Adipocyte (in vitro differentiated cells): Measurements from ENCODE around the gene IL6R.
"Not testable (repeated sequence)": the region's sequence is repeated elsewhere in the genome, so short reads cannot be mapped to it uniquely, and the experiment has no call there.

Experiments
- DNase-seq: peaks from one replicate; pipeline ENCODE4 v3.0.0-alpha.2; 2015; ENCODE audit warnings: low read depth
- H3K27me3 ChIP-seq: replicated peaks from 2 replicates; pipeline ENCODE4 v1.7.0; 2013; ENCODE audit warnings: mild to moderate bottlenecking, low read length, moderate library complexity; ENCODE audit not compliant: control insufficient read depth, insufficient read depth
- H3K36me3 ChIP-seq: 2 replicates; pipeline ENCODE4 v1.7.0; 2013; ENCODE audit warnings: low read length, mild to moderate bottlenecking, moderate library complexity; ENCODE audit not compliant: control insufficient read depth, insufficient read depth, severe bottlenecking
- H3K4me1 ChIP-seq: 2 replicates; pipeline ENCODE4 v1.7.0; 2013; ENCODE audit warnings: mild to moderate bottlenecking, low read length, moderate library complexity; ENCODE audit not compliant: control insufficient read depth, insufficient read depth
- H3K4me3 ChIP-seq: 2 replicates; pipeline ENCODE4 v1.7.0; 2013; ENCODE audit warnings: mild to moderate bottlenecking, low read length, moderate library complexity
- H3K9ac ChIP-seq: 2 replicates; pipeline ENCODE4 v1.7.0; 2013; ENCODE audit warnings: mild to moderate bottlenecking, low read length, moderate library complexity
- H3K9me3 ChIP-seq: 2 replicates; pipeline ENCODE4 v1.7.0; 2013; ENCODE audit warnings: mild to moderate bottlenecking, low read length, moderate library complexity; ENCODE audit not compliant: control insufficient read depth

IL6R gene

DNA sequence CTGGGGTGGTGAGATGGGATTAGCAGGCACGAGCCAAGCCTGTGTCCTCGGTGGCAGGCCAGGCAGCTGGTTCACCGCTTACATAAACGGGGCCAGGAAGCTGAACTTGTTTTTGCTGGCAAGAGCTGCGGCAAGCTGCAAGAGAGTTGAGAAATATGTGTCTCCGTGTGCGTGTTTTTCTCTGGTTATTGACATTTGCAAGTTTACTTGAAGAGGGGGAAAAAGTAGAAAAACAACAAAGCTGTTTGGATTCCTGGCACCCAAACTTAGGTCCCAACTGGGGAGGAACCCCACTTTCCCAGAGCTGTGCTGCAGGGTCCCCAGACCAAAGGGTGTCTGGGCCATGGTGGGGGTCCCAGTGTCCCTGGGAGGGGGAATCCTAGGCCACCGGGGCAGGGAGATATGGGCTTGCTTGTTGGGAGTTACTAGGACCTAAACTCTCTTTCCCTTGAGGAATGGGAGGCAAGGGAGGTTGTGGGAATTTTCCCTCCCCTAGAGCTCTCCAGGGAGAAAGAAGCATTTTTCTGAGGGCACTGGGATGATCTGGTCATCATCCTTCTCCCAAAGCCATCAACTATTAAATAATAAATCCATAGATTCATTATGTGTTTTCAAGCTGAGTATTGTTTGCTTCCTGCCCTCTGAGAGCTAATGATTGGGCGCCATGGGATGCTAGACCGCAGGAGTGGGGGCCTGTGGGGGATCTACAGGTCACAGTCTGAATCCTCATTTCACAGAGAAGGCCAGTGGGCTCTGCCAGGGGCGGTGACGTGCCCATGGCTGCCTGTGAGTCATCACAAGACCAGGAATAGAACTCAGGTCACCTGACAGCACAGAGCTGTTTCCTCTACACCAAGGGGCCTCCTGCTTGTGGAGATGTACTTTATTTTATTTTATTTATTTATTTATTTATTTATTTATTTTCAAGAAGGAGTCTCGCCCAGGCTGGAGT is 14.8 kb downstream of the IL6R start:
- Histone ChIP-seq H3K4me3 (peak overlapping the region; percentile 62), H3K27me3 (no peaks in the 10 kb centered on the region), H3K9ac (peak overlapping the region; percentile 81), H3K36me3 (no peaks in the 10 kb centered on the region), H3K4me1 (peaks cover 60% of the 10 kb centered on the region), H3K9me3 (no peaks in the 10 kb centered on the region)
- peak; percentile 91 for DNase-seq

GRCh38 chr1:154420961-154421924 is 16.1 kb downstream of the IL6R start:
- no peak for DNase-seq
- Histone ChIP-seq H3K9me3 (no peaks in the 10 kb centered on the region), H3K4me1 (peaks cover 59% of the 10 kb centered on the region), H3K9ac (no peak overlapping the region), H3K4me3 (no peak overlapping the region), H3K27me3 (no peaks in the 10 kb centered on the region), H3K36me3 (no peaks in the 10 kb centered on the region)

DNA sequence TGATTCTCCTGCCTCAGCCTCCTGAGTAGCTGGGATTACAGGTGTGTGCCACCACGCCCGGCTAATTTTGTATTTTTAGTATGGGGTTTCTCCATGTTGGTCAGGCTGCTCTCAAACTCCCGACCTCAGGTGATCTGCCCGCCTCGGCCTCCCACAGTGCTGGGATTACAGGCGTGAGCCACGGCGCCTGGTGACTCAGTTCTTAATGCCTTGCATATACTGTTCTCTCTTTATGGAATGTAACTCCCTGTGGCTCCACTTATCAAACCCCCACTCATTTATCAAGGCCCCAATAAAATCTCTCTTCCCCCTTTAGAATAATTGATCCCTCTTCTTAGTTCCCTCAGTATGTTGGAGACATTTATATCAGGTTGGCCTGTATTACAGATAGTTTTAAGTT is 16.9 kb downstream of the IL6R start:
- H3K36me3 ChIP-seq, H3K4me3 ChIP-seq, DNase-seq, H3K9me3 ChIP-seq, H3K27me3 ChIP-seq, H3K9ac ChIP-seq: not testable (repeated sequence)
- H3K4me1 ChIP-seq, result peaks cover 59% of the 10 kb centered on the region

GRCh38 chr1:154422521-154422920 is 17.4 kb downstream of the IL6R start:
- Histone ChIP-seq H3K4me1 (peaks cover 62% of the 10 kb centered on the region), H3K9ac (peak overlapping the region; percentile 16), H3K4me3 (no peak overlapping the region), H3K9me3 (no peaks in the 10 kb centered on the region), H3K36me3 (no peaks in the 10 kb centered on the region), H3K27me3 (no peaks in the 10 kb centered on the region)
- no peak for DNase-seq

- peaks cover 66% of the 10 kb centered on the region for H3K4me1 ChIP-seq
- H3K36me3 ChIP-seq, result no peaks in the 10 kb centered on the region
- peak overlapping the region; percentile 46 for H3K9ac ChIP-seq
- peak; percentile 37 for DNase-seq
- H3K4me3 ChIP-seq, result peak overlapping the region; percentile 42
- no peaks in the 10 kb centered on the region for H3K9me3 ChIP-seq
- H3K27me3 ChIP-seq, result no peaks in the 10 kb centered on the region
Observed at GRCh38 chr1:154423304-154423987, 18.3 kb downstream of the IL6R start.

DNA sequence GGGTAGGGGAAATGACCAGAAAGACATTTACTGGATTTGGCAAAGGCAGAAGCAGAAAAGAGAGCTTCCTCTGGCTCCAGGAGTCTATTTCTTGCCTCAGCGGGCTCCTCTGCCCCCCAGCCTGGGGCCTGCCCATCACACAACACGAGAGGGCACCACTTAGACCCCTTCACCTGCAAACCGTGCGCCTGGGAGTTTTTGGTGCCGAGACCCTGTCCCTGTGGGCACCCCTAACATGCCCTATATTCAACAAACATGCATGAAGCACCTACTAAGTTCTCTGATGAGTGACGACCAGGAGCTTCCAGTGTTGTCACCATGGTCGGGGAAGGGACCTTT is 18.8 kb downstream of the IL6R start:
- Histone ChIP-seq H3K36me3 (no peaks in the 10 kb centered on the region), H3K4me1 (peaks cover 64% of the 10 kb centered on the region), H3K27me3 (no peaks in the 10 kb centered on the region), H3K4me3 (peak overlapping the region; percentile 42), H3K9ac (peak overlapping the region; percentile 46), H3K9me3 (no peaks in the 10 kb centered on the region)
- DNase-seq, result no peak

DNA sequence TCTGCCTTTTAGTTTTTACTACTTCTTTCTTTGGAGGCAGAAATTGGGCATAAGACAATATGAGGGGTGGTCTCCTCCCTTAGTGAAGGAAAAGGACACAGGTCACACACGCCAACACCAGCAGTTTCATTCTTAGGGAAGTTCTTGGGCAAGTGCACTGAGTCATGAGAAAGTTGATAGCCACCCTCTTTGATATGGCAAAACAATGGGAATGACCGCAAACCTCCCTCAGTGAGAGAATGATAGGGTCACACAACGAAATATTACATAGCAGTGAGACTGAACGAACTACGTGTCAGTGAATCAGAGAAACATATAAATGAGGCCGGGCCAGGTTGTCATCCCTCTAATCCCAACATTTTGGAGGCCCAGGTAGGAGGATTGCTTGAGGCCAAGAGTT is 20.0 kb downstream of the IL6R start:
- H3K4me3 ChIP-seq, result no peak overlapping the region
- no peaks in the 10 kb centered on the region for H3K27me3 ChIP-seq
- H3K4me1 ChIP-seq, result peaks cover 52% of the 10 kb centered on the region
- no peak overlapping the region for H3K9ac ChIP-seq
- no peaks in the 10 kb centered on the region for H3K36me3 ChIP-seq
- no peak for DNase-seq
- H3K9me3 ChIP-seq, result no peaks in the 10 kb centered on the region

GRCh38 chr1:154427173-154428139 is 22.3 kb downstream of the IL6R start:
- Histone ChIP-seq H3K36me3 (peaks cover 4% of the 10 kb centered on the region), H3K9me3 (no peaks in the 10 kb centered on the region), H3K4me1 (peaks cover 50% of the 10 kb centered on the region), H3K9ac (no peak overlapping the region), H3K4me3 (no peak overlapping the region), H3K27me3 (no peaks in the 10 kb centered on the region)
- no peak for DNase-seq

DNA sequence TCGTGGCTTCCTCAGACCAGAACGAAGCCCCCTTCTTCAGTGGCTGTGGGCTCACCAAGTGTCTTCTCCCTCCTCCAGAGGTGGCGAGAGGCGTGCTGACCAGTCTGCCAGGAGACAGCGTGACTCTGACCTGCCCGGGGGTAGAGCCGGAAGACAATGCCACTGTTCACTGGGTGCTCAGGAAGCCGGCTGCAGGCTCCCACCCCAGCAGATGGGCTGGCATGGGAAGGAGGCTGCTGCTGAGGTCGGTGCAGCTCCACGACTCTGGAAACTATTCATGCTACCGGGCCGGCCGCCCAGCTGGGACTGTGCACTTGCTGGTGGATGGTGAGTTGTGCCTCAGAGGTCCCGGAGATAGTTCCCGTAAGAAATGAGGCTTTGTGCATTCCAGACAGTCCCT is 24.0 kb downstream of the IL6R start:
- no peak for DNase-seq
- Histone ChIP-seq H3K4me3 (no peak overlapping the region), H3K27me3 (no peaks in the 10 kb centered on the region), H3K36me3 (peaks cover 4% of the 10 kb centered on the region), H3K9ac (no peak overlapping the region), H3K9me3 (no peaks in the 10 kb centered on the region), H3K4me1 (peaks cover 51% of the 10 kb centered on the region)

GRCh38 chr1:154429841-154430611 is 24.9 kb downstream of the IL6R start:
- no peaks in the 10 kb centered on the region for H3K27me3 ChIP-seq
- H3K4me1 ChIP-seq, result peaks cover 52% of the 10 kb centered on the region
- DNase-seq, result no peak
- no peak overlapping the region for H3K4me3 ChIP-seq
- no peak overlapping the region for H3K9ac ChIP-seq
- H3K9me3 ChIP-seq, result no peaks in the 10 kb centered on the region
- H3K36me3 ChIP-seq, result peaks cover 4% of the 10 kb centered on the region
